Medulla oblongata (tissue), 1 donor: ENCODE results near the gene SLC35B2.

Experiments used
- DNase-seq: peaks from one replicate; pipeline ENCODE4 v3.0.0-alpha.2; 2015; ENCODE audit errors: extremely low spot score

SLC35B2 gene

DNA sequence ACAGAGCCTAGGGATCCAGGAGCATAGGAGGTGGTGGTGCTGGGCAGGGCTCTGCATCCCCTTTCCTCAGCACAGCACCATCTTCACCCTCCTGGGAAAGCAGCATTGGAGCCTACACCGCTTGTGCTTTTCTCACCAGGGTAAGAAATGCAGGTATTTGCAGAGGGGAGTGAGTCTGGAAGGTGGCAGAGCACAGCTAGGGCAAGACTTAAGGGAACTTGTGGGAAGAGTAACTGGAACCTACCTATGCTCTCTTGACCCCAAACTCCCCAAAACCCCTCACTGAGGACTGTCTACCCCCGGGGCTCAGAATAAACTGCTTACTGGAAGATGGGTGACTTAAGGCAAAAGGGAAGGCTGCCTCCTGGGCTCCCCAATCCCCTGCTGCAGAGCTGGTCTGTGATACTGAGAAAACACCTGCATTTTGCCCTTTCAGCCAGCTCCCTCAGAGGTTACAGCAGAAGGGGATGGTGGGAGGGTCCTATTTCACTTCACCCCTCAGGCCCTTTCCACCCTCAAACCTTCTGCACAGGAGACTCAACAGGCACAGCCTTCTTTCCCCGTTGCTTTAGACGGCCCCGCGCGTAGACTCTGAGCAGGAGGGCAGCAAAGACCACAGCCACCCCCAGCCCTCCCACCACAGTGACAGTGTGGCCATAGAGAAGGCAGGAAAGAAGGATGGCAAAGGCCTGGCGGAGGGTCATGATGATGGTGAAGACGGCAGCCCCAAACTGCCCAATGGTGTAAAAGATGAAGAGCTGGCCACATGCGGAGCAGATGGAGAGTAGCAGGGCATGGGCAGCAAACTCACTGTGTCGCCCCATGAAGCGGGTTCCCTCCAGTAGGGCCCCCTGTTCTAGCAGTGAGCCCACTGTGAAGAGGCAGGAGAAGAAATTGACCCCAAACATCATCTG, 2.9 kb downstream of the SLC35B2 start:
- DNase-seq, result no peak

DNA sequence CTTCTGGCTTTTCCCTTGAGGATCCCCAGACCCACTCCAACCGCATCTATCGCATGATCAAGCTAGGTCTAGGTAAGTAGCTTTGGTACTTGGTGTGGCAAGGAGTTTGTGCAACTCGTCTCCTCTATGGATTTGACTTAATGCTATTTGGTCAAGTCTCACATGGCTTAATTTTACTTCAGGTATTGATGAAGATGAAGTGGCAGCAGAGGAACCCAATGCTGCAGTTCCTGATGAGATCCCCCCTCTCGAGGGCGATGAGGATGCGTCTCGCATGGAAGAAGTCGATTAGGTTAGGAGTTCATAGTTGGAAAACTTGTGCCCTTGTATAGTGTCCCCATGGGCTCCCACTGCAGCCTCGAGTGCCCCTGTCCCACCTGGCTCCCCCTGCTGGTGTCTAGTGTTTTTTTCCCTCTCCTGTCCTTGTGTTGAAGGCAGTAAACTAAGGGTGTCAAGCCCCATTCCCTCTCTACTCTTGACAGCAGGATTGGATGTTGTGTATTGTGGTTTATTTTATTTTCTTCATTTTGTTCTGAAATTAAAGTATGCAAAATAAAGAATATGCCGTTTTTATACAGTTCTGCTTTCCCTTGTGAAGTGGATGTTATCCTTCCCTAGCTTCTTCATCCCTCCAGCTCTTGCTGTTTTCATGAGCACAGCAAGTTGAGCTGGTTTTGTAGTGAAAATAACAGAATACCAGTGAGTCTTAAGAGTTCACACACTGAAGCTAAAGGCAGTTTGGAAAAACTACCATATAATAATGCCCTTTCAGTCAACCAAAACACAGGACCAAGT, 3.8 kb downstream of the SLC35B2 start:
- peak; percentile 51 for DNase-seq

DNA sequence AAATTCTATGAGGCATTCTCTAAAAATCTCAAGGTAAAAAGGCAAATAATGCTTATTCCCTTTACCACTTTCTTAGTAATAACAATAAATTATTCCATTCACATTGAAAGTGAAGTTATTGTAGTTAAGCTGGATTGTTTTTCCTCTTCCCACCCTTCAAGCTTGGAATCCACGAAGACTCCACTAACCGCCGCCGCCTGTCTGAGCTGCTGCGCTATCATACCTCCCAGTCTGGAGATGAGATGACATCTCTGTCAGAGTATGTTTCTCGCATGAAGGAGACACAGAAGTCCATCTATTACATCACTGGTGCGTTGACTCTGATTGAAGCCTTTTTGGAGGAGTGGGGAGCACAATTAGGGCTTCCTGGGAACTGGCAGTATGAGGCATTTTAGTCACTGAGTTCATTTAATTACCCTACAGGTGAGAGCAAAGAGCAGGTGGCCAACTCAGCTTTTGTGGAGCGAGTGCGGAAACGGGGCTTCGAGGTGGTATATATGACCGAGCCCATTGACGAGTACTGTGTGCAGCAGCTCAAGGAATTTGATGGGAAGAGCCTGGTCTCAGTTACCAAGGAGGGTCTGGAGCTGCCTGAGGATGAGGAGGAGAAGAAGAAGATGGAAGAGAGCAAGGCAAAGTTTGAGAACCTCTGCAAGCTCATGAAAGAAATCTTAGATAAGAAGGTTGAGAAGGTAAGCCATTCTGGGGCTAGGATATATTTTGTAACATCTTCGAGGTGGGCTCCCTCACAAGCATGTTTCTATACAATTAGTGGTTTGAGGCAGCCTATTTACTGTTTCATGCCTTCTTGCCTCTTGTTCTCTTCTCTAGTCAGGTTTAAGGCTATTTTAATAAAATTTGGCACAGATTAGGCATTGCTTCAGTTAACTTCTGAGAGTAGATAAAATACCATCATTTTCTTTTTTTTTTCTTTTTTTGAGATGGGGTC, 5.5 kb downstream of the SLC35B2 start:
- no peak for DNase-seq

DNA sequence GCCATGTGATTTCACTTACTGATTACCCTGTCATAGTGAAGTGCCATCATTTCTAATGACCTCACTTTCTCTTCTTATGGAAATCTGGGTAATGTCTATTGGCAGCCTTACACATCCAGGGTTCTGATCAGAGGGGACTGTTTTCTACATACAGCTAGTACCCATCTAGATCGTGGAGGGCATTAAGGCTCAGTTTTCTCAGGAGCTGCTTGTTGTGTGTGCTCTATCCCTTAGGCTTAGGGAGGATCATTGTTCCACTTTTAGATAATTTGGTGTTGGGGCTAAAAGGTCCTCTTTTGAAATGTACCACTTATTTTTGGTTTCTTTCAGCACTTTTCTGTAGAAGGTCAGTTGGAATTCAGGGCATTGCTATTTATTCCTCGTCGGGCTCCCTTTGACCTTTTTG, 6.6 kb downstream of the SLC35B2 start:
- DNase-seq, result peak; percentile 40

DNA sequence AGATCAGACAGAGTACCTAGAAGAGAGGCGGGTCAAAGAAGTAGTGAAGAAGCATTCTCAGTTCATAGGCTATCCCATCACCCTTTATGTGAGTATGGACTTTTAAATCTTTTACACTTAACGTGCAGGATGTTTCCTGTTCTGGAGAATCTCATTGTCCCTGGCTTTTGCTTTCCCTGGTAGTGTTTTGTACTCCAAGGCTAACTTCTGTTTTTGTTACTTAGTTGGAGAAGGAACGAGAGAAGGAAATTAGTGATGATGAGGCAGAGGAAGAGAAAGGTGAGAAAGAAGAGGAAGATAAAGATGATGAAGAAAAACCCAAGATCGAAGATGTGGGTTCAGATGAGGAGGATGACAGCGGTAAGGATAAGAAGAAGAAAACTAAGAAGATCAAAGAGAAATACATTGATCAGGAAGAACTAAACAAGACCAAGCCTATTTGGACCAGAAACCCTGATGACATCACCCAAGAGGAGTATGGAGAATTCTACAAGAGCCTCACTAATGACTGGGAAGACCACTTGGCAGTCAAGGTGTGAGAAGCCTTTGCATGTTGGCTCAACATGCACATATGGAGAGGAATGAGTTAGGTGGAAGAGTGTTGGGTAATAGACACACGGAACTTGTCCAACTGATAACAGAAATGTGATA, 7.1 kb downstream of the SLC35B2 start:
- DNase-seq, result peak; percentile 33

DNA sequence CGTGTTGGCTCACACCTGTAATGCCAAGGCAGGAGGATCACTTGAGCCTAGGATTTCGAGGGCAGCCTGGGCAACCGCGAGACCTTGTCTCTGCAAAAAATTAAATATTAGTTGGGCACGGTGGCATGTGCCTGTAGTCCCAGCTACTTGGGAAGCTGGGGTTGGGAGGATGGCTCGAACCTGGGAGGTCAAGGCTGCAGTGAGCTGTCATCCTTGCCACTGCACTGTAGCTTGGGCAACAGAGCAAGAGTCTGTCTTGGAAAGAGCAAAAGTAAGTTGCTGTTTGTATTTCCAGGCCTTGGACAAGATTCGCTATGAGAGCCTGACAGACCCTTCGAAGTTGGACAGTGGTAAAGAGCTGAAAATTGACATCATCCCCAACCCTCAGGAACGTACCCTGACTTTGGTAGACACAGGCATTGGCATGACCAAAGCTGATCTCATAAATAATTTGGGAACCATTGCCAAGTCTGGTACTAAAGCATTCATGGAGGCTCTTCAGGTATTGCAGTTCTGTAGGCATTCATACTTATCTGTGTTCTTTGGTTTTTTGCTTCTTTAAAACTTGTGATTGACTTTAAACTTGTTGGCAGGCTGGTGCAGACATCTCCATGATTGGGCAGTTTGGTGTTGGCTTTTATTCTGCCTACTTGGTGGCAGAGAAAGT, 8.1 kb downstream of the SLC35B2 start:
- DNase-seq, result peak; percentile 33

DNA sequence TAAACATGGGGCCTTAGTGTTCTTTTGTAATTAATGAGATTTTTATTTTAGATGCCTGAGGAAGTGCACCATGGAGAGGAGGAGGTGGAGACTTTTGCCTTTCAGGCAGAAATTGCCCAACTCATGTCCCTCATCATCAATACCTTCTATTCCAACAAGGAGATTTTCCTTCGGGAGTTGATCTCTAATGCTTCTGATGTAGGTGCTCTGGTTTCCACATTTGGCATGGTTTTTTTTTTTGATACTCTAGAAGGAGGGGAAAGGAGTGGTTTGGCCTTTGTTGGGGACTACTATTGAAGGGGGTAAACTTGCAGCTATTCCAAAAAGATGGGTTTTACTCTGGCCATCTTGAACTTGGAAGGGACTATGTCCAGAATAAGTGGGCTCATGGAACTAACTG, 8.7 kb downstream of the SLC35B2 start:
- DNase-seq, result no peak

DNA sequence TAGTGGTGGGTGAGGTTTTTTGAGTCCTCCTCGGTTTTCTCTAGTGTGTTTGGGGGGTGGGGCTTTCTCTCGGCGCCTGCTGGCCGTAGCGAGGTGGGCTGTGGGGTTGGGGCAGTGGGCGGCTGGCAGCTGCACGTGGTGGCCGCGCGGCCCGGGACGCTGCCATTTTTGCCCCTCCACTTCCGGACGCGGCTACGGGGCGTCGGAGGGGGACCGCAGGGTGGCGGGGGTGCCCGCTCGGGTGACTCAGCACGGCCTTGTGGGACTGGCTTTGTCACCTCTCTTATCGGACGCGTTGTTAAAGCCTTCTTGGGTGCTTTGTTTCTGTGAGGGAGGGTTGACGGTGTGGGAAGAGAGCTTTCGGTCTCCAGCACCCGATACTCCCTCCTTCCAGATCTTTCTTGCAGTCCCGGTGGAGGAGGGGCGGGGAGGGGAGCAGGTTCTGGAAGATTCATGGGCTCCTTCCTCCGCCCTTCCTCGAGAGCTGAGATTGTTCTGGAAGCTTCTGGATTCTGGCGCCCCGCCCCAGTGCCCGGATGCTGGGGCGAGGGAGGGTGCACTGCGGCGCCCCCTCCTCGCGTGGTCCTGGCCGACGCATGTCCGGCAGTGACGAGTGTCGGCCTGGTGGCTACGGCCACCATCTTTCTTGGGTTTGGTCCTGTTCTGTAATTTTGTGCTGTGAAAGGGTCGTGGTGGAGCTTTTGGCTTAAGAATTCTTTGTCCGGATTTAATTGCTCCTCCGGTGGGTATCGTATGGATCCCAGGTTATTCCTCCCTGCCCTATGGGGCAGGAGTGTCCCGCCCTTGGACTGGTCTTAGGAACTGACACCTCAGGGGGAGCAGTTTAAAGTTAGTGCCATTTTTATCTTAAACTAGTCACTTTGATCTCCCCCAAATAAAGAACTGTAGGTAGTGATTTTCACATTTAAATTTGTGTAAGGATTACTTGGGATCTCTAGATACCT, 9.7 kb downstream of the SLC35B2 start:
- DNase-seq, result peak; percentile 82

DNA sequence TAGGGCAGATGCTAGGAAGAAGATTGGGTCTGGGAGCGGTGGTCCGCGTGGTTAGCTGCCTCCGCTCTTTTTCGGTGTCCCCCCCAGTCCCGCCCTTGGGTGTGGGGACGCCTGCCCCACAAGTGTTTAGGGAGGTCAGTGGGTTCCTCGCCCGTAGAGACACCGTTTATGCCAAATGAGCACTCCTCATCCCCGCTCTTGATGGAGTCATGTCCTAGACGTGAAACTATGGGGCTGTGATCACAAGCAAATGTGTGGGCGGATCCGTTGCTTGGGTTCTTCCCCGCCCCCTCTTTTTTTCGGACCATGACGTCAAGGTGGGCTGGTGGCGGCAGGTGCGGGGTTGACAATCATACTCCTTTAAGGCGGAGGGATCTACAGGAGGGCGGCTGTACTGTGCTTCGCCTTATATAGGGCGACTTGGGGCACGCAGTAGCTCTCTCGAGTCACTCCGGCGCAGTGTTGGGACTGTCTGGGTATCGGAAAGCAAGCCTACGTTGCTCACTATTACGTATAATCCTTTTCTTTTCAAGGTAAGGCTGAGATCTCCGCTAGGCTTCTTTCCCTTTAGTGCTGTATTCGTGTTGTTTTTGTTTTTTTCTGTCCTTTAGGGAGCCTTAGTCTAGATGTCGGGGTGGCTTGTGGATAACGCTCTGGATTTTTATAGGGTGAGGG, 10.5 kb downstream of the SLC35B2 start, which contains the start of gene HSP90AB1:
Gene HSP90AB1 (plus strand): TSS at position 439 of the 675 bp plus-strand sequence. CDS start 1,529 bp downstream, outside the sequence.
- peak; percentile 98 for DNase-seq

DNA sequence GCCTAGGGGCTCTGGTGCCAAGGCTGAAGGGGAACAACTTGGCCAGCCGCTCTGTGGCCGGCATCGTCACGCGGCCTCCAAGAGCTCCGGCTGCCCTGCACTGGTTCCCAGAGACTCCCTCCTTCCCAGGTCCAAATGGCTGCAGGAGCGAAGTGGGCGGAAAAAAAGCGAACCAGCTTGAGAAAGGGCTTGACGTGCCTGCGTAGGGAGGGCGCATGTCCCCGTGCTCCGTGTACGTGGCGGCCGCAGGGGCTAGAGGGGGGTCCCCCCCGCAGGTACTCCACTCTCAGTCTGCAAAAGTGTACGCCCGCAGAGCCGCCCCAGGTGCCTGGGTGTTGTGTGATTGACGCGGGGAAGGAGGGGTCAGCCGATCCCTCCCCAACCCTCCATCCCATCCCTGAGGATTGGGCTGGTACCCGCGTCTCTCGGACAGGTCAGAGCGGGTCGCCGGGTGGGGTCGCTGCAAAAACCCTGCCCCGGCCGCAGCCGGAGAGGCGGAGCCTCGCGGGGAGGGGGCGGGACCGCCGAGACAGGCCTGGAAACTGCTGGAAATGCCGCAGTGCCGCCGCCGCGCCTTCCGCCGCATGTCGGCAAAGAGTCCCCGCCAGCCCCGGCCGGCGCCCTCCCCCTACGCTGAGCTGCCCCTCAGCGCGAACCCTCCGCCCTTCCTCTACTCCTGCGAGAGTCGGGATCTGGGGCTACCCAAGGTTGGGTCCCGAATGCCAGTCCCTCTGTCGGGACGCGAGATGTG, 11.2 kb downstream of the SLC35B2 start:
- DNase-seq, result peak; percentile 87

DNA sequence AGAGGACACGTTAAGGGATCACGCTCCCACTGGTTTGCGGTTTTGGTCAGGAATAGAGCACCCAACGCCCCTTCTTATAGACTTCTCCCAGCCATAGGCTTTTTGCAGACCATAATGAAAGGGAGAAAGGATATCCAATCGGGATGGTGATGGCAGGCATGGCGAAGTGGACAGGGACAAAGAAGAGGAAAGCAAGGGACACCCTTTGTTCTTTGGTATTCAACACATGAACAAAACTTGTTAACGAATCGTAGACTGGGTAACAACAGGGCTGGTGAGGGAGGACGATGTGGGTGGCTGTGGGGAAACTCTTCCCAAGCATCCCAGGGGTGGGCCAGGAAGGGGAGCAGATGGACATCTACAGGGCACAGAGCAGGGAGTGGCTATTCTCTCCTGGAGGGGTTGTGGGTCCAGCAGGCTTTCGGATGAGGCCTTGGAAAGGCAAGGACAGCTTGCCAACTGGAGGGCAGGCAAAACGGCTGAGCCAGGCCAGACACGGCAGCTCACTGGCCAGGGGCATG, 11.9 kb downstream of the SLC35B2 start:
- peak; percentile 42 for DNase-seq

DNA sequence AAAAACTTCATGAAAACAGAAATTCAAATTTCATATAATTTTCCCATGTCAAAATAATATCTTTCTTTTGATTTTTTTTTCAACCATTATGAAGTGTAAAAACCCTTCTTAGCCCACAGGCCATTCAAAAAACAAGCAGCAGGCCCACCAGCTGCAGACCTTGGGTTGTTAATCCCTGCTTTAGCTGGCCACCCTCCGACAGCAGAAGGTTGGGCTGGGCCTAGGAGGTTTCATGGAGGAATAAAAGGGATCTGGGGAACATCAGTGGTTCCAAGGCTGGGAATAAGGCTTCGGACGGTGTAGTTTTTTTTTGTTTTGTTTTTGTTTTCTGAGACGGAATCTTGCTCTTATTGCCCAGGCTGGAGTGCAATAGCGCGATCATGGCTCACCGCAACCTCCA, 14.0 kb downstream of the SLC35B2 start:
- no peak for DNase-seq

DNA sequence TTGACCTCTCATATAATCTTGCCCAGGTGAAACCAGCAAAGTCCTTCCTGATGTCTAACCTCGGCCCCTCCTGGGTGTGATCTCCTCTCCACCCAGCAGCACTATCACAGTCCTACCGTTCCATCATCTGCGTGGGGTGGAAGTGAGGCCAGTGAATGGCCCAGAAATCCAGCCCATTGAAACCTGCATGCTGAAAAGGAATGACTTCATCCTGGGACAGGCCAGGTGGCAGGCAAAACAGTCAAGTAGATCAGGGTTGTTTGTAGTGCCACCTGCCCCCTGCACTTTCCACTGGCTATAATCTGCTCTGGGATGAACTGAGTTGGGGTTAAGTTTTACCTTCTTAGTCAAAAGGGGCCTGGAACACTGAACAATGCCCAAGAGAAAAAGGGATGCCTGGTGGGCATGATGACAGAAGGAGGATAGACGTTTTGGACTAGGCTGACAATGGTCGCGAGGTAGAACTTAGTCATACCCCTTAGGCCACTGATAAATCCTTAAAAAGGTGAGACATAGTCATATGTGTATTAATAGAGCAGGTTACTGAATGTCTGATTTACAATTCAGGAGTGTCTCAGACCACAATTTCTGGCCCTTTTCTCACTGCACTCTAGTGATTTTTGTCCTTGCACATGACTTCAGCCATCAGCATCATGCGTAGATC, 18.5 kb downstream of the SLC35B2 start:
- DNase-seq, result no peak

DNA sequence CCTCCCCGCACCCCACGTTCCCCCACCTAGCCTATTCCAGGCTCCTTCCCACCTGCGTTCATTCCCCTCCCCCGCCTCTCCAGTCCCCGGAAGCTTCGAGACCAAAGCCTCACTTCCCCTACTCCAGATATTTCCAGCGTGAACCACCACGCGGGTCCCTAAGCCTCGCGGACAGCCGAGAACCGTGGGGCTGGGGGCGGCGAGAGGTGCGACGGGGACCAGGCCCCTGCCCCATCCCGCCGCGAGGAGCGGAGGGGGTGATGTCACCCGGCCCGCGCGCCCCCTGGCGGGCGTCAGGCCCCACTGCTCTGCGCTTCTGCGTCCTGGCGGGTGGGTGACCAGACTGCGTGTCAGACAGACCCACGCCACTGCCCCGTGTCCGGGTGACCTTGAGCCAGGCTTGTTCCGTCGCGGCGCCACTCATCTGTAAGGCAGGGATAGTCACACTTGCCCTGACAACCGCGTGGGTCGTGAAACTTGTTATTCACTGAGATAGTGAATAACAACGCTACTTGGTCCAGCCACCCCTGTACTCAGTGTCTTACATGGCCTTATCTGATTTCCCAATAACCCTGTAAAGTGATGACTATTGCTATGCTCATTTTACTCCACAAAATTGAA, 19.4 kb downstream of the SLC35B2 start:
- peak; percentile 90 for DNase-seq

DNA sequence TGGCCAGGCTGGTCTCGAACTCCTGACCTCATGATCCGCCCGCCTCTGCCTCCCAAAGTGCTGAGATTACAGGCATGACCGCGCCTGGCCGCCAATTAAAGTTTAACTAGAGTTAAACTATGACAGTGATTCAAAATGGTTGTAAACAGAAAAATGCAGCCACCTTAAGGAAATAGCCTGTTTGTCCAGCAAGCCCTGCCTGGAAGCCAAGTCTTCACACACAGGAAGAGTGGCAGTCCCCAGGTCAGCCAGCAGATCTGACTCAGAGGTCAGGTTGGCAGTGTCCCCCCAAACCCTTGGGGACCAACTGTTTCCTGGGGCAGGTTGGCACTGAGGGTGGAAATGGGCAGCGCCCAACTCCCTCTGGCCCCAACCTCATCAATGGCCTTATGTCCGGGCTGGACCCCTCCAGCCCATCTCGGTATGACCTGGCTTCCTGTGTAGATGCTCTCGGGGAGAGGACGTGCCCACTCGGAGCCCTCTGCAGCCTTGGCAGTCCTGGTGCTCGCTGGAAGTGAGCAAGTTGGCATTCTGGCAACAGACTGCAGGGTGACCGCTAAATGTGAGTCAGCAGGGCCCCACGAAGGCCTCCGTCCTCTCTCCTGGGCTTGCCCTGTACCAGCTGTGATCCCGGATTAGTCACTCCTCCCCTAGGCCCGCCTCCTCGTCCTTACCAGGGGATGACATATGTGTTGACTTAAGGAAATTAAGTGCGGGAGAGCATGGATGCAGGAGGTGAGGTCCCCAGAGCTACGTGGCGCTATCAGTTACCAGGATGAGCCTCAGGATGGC, 20.1 kb downstream of the SLC35B2 start:
- DNase-seq, result peak; percentile 86
